NCI-H2107 treated with DMSO at 0.1 percent for 48 hours (cell line): ENCODE data around the gene IL23A.
A peak's percentile ranks its signal among the peaks of the same experiment; 100 is the strongest.

ENCODE experiments used
- DNase-seq: peaks from one replicate; lab custom pipeline; 2025; ENCODE audit not compliant: unreplicated experiment; lab: John Stamatoyannopoulos, UW

Gene IL23A

GRCh38 chr12:56359851-56360767 lies 21.4 kb downstream of the IL23A start, which contains the start of gene STAT2:
Gene STAT2 (minus strand): TSS chr12:56360107. CDS start chr12:56356571, 3,536 bp downstream.
- peak; percentile 99 for DNase-seq

GRCh38 chr12:56361487-56362129 lies 22.9 kb downstream of the IL23A start:
- DNase-seq = no peak

DNA sequence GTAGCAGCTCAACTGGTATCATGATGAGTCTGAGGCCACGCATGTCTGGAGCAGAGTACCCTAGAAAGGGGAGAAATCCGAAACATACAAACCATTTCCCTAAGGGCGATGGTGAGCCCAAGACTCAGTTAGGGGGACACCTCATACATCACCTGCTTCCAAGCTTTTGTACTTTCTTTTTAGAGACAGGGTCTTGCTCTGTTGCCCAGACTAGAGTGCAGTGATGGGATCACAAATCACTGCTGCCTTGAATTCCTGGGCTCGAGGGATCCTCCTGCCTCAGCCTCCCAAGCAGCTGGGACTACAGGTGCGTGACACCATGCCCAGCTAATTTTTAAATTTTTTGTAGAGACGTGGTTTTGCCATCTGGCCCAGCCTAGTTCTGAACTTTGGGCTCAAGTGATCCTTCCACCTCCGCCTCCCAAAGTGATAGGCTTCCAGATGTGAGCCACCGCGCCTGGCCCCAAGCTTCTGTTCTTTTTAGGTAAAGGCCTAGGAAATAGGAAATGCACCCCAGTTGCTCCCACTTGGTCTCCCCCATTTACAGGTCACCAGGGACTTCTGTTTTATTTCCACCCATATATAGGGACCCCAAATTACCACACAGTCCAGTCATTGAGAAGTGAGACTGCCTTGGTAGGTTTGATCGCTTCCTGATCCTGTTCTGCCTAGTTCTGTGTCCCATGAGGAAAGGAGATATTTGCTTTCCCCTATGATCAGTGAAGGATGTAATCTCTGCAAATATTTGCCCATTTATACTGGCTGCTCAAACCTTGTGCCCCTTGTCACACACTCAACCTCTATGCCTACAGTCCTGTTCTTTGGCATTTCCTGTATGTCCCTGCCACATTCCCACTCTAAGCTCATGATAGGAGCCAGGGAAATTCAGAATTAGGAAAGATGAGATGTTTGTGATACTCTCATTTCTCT lies 23.7 kb downstream of the IL23A start, which contains the start of gene APOF:
Gene APOF (minus strand): TSS at position 728 of the 930 bp plus-strand sequence. CDS start 112 bp downstream, at position 616.
- DNase-seq = no peak

GRCh38 chr12:56366948-56367347 lies 28.3 kb downstream of the IL23A start:
- no peak for DNase-seq

DNA sequence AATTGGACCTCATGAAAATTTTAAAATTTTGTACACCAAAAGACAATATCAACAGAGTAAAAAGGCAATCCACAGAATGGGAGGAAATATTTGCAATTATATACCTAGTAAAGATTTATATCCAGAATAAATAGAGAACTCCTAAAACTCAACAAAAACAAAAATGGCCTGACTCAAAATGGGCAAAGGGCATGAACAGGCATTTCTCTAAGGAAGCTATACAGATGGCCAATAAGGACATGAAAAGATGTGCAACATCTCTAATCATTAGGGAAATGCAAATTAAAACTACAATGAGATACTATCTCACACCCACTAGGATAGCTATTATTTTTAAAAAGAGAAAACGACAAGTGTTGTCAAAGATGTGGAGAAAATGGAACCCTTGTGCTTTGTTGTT lies 34.8 kb downstream of the IL23A start:
- DNase-seq = no peak

GRCh38 chr12:56374726-56375597 lies 36.3 kb downstream of the IL23A start:
- no peak for DNase-seq

DNA sequence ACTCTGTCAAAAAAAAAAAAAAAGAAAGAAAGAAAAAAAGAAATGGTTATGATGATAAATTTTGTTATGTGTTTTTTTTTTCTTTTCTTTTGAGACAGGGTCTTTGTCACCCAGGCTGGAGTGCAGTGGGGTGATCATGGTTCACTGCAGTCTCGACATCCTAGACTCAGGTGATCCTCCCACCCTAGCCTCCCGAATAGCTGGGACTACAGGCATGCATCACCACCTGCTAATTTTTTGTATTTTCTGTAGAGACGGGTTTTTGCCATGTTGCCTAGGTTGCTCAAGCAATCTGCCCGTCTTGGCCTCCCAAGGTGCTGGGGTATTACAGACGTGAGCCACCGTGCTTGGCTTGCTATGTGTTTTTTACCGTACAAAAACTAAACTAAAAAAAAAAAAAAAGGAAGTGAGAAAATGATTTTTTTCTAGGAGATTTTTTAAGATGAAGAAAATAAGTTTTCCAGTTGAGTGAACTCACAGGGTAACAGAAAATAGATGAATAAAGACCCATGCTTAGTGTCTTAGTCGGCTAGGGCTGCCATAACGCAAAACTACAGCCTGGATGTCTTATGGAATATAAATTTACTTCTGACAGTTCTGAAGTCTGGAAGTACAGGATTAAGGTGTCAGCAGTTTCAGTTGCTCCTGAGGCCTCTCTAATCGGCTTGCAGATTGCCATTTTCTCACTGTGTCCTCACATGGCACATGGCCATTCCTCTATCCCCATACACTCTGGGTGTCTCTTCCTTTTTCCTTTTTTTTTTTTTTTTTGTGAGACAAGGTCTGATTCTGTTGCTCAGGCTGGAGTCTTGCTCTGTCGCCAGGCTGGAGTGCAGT lies 37.1 kb downstream of the IL23A start:
- no peak for DNase-seq

DNA sequence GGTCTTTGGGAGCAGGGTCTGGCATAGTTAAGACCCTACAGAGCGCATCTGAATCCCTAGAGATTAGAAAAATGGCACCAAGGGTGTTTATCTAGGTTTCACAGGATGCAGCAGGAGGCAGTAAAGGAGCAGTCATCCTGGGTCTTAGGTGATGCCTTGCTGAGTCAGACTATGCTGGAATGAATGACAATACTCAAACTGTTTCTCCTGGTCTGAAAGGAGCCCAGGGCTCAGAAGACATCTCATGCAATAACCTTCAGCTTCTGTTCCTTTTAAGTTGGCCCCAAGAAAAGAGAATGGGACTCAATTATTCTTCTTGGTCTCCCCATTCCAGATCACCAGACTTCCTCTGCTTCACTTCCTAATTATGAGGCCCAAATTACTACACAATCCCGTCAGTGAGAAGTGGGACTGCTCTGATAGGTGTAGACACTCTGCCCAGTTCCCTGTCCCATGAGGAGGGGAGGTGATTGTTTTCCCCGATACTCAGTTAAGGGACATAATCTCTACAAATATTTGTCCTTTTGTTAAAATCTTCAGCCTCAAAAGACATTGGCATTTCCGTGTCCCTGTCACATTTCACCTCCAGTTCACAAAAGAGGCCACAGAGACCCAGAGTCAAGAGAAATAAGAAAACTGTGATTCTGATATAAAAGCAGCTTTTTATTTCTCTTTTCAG lies 38.8 kb downstream of the IL23A start:
- DNase-seq = no peak

DNA sequence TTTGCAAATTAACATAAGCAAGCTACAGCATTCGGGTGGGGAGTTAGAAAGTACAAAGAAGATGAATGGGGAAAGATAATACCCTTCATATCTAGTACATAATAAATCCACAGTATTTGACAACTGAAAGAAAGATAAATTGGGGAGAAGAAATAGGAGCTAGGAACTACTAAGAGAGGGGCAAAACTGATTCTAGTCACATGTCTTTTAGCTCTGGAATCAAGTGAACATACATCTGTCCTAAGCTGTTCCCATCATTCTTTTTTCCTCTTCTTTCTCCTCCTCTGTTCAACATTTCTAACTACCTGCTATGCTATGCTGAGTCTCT lies 39.3 kb downstream of the IL23A start:
- no peak for DNase-seq

DNA sequence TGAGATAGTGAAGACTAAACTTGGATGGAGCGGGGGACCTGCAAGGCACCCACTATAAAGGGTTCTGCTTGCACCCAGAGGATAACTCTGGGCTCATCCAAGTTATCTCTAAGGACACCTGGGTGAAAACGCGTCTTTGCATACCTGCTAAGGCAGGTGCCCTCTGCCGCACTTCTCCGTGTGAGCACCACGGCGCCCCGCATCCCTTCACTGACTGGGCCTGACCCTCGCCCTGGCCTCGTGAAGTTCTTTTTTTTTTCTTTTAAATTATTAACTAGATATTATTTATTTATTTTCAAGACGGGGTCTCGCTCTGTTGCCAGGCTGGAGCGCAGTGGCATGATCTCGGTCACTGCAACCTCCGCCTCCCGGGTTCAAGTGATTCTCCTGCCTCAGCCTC lies 43.9 kb downstream of the IL23A start:
- no peak for DNase-seq

- DNase-seq = no peak
These were observed 47.2 kb downstream of the IL23A start for GRCh38 chr12:56385873-56386272.

DNA sequence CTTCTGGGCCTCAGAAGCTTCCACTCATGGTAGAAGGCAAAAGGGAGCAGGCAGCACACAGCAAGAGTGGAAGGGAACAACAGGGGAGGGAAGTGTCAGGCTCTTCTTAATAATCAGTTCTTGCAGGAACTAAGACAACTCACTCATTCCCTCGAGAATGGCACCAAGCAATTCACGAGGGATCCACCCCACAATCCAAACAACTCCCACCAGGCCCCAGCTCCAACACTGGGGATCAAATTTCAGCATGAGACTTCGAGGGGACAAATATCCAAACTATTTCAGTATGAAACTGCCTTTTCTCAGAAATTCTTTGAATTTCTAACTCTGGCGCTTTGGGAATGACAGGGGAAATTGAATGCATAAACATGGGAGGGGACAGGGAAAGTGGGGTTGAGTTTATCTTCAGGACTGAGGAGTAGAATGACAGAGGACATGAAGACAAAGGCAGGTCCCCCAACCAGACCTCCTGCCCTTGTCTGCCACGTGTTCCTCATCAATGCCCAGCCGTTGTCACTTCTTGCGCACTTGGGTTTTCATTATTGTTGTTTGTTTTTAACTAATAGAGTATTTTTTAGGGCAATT lies 48.6 kb downstream of the IL23A start:
- no peak for DNase-seq

- no peak for DNase-seq
These were observed 50.7 kb downstream of the IL23A start for GRCh38 chr12:56389412-56389811.
